Hepatocyte (in vitro differentiated cells): ENCODE measurements around the gene EXOC3L1. TPM values are rescaled to one million over a fixed set of nuclear protein-coding genes. Genes with fewer than 3 reads are reported as not detected.

Source experiments
- DNase-seq: peaks from one replicate; pipeline ENCODE4 v3.0.0-alpha.2; 2016; ENCODE audit warnings: low spot score
- H2AFZ ChIP-seq: fragments of 200-600 bp; sonication (generic); 2 replicates; pipeline ENCODE4 v1.6.0; 2016; ENCODE audit warnings: antibody characterized with exemption, mild to moderate bottlenecking
- H3K27ac ChIP-seq: fragments of 200-600 bp; sonication (generic); 2 replicates; pipeline ENCODE4 v1.5.1; 2016; ENCODE audit warnings: mild to moderate bottlenecking
- H3K27me3 ChIP-seq: fragments of 200-600 bp; sonication (generic); 2 replicates; pipeline ENCODE4 v1.6.1; 2016
- H3K36me3 ChIP-seq: fragments of 200-600 bp; sonication (generic); replicated peaks from 2 replicates; pipeline ENCODE4 v1.5.1; 2016; ENCODE audit warnings: low read depth; ENCODE audit not compliant: insufficient read depth
- H3K4me1 ChIP-seq: fragments of 200-600 bp; sonication (generic); 2 replicates; pipeline ENCODE4 v1.5.1; 2016; ENCODE audit warnings: mild to moderate bottlenecking, moderate library complexity; ENCODE audit not compliant: insufficient read depth
- H3K4me2 ChIP-seq: fragments of 200-600 bp; sonication (generic); 2 replicates; pipeline ENCODE4 v1.6.0; 2016
- H3K4me3 ChIP-seq: fragments of 200-600 bp; sonication (generic); 2 replicates; pipeline ENCODE4 v1.5.1; 2016; ENCODE audit warnings: mild to moderate bottlenecking
- H3K79me2 ChIP-seq: fragments of 200-600 bp; sonication (generic); 2 replicates; pipeline ENCODE4 v1.6.0; 2017; ENCODE audit warnings: mild to moderate bottlenecking
- H3K9me2 ChIP-seq: fragments of 200-600 bp; sonication (generic); replicated peaks from 2 replicates; pipeline ENCODE4 v1.6.0; 2017; ENCODE audit warnings: mild to moderate bottlenecking; ENCODE audit not compliant: insufficient read depth
- H3K9me3 ChIP-seq: fragments of 200-600 bp; sonication (generic); 2 replicates; pipeline ENCODE4 v1.5.1; 2016; ENCODE audit warnings: low read depth, mild to moderate bottlenecking
- H4K20me1 ChIP-seq: fragments of 200-600 bp; sonication (generic); 2 replicates; pipeline ENCODE4 v1.6.0; 2016; ENCODE audit warnings: mild to moderate bottlenecking; ENCODE audit not compliant: insufficient read depth, poor library complexity, severe bottlenecking
- CTCF ChIP-seq: fragments of 200-600 bp; sonication (generic); IDR thresholded peaks from 2 replicates; pipeline ENCODE4 v1.5.1; 2016; ENCODE audit warnings: antibody characterized with exemption, mild to moderate bottlenecking; ENCODE audit not compliant: poor library complexity
- EZH2 ChIP-seq: fragments of 200-600 bp; sonication (generic); IDR thresholded peaks from 2 replicates; pipeline ENCODE4 v1.6.1; 2016; ENCODE audit warnings: antibody characterized with exemption, mild to moderate bottlenecking, borderline replicate concordance
- EZH2phosphoT487 ChIP-seq: fragments of 200-600 bp; sonication (generic); IDR thresholded peaks from one replicate; pipeline ENCODE4 v1.6.1; 2018; ENCODE audit warnings: antibody characterized with exemption, mild to moderate bottlenecking, low read depth, moderate library complexity; ENCODE audit not compliant: unreplicated experiment, severe bottlenecking
- WGBS: methylation state at CpG from one replicate; pipeline ENCODE4 v1.1.6; 2016; ENCODE audit warnings: low lambda C conversion rate; ENCODE audit errors: missing lambda C conversion rate; 5-methylcytosine and 5-hydroxymethylcytosine counted together
- polyA plus RNA-seq: library from polyadenylated mRNA; unstranded; fragments of >200 nt; fragmentation: Nextera tagmentation; extraction: Ambion mirVana; gene quantifications from 2 replicates; pipeline ENCODE4 v1.2.1, GENCODE V29; 2016
- total RNA-seq: library from RNA; depleted of rRNA; stranded (reverse); fragments of >200 nt; gene quantifications from 2 replicates; pipeline ENCODE4 v1.2.3, GENCODE V29; 2014

The EXOC3L1 gene
- total and polyA plus RNA-seq, 2 experiments from 2014 or later = 0.33 to 2.0 TPM

DNA sequence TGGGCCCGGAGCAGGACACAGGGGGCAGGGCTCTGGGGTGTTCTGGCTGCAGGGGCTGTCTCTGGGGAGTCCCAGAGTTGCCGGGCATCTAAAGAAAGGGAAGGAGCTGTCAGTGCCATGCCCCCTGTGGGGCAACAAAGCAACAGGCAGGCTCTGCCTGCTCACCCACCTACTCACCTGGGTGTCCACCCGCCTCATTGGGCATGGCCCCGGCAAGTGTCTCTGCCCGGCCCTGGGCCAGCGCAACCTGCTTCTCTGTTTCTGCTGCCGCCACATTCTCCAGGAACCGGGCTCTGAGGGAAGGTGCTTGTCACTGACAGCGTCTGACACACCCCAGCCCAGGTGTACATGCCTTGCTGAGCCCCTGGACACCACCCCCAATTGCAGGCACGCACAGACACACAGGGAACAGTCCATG is 44.3 kb upstream of the EXOC3L1 start:
- Histone ChIP-seq H3K4me2 (no peak overlapping the region), H3K9me3 (no peaks in the 10 kb centered on the region), H3K4me3 (no peak overlapping the region), H3K27me3 (no peaks in the 10 kb centered on the region), H2AFZ (no peak overlapping the region), H3K79me2 (no peaks in the 10 kb centered on the region), H3K27ac (no peak overlapping the region), H3K36me3 (no peaks in the 10 kb centered on the region), H3K4me1 (no peaks in the 10 kb centered on the region), H4K20me1 (no peaks in the 10 kb centered on the region), H3K9me2 (no peaks in the 10 kb centered on the region)
- WGBS = 91% methylated on average over 10 of the region's 10 CpGs
- TF ChIP-seq EZH2 (no peak), CTCF (no peak), EZH2phosphoT487 (no peak)
- no peak for DNase-seq

DNA sequence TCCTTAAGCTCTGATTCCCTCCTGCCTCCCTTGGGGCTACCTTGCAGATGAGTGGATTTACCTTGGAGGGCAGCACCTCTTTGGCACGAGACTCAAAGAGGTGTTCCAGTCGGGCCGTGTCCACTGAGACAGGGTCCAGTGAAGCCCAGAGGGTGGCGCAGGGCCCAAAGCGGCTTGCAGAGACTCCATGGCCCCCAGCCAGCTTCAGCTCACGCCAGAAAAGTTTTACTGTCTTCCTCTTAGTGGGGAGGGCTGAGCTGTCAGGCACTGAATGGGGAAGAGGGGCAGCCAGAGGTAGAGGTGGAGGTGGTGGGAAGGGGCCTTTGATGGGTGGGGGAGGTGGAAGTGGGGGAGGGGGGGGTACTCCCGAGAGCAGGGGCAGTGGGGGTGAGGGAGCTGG is 43.7 kb upstream of the EXOC3L1 start:
- Histone ChIP-seq H3K79me2 (no peaks in the 10 kb centered on the region), H4K20me1 (no peaks in the 10 kb centered on the region), H3K9me3 (no peaks in the 10 kb centered on the region), H2AFZ (no peak overlapping the region), H3K4me2 (no peak overlapping the region), H3K36me3 (no peaks in the 10 kb centered on the region), H3K9me2 (no peaks in the 10 kb centered on the region), H3K4me1 (no peaks in the 10 kb centered on the region), H3K27me3 (no peaks in the 10 kb centered on the region), H3K27ac (no peak overlapping the region), H3K4me3 (no peak overlapping the region)
- no peak for DNase-seq
- 92% methylated on average over 6 of the region's 7 CpGs for WGBS
- no peak for TF ChIP-seq CTCF
- TF ChIP-seq EZH2 = no peak
- TF ChIP-seq EZH2phosphoT487 = no peak

GRCh38 chr16:67230809-67231660 is 41.1 kb upstream of the EXOC3L1 start:
- no peak for DNase-seq
- Histone ChIP-seq H3K4me1 (peaks cover 8% of the 10 kb centered on the region), H3K27me3 (no peaks in the 10 kb centered on the region), H3K4me3 (no peak overlapping the region), H3K9me2 (no peaks in the 10 kb centered on the region), H3K9me3 (no peaks in the 10 kb centered on the region), H3K36me3 (no peaks in the 10 kb centered on the region), H3K4me2 (no peak overlapping the region), H4K20me1 (no peaks in the 10 kb centered on the region), H3K27ac (no peak overlapping the region), H2AFZ (no peak overlapping the region), H3K79me2 (peaks cover 14% of the 10 kb centered on the region)
- TF ChIP-seq EZH2 (no peak), EZH2phosphoT487 (no peak), CTCF (no peak)
- 96% methylated on average over 12 of the region's 12 CpGs for WGBS
